GM19193 (cell line): ENCODE measurements around the gene DNAAF2.

ENCODE experiments used
- POLR2A ChIP-seq: IDR thresholded peaks from 4 replicates; pipeline ENCODE4 v1.6.1; 2011; ENCODE audit not compliant: insufficient read depth, insufficient read length; ENCODE audit errors: extremely low read depth

Gene DNAAF2, protein sequence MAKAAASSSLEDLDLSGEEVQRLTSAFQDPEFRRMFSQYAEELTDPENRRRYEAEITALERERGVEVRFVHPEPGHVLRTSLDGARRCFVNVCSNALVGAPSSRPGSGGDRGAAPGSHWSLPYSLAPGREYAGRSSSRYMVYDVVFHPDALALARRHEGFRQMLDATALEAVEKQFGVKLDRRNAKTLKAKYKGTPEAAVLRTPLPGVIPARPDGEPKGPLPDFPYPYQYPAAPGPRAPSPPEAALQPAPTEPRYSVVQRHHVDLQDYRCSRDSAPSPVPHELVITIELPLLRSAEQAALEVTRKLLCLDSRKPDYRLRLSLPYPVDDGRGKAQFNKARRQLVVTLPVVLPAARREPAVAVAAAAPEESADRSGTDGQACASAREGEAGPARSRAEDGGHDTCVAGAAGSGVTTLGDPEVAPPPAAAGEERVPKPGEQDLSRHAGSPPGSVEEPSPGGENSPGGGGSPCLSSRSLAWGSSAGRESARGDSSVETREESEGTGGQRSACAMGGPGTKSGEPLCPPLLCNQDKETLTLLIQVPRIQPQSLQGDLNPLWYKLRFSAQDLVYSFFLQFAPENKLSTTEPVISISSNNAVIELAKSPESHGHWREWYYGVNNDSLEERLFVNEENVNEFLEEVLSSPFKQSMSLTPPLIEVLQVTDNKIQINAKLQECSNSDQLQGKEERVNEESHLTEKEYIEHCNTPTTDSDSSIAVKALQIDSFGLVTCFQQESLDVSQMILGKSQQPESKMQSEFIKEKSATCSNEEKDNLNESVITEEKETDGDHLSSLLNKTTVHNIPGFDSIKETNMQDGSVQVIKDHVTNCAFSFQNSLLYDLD

DNA sequence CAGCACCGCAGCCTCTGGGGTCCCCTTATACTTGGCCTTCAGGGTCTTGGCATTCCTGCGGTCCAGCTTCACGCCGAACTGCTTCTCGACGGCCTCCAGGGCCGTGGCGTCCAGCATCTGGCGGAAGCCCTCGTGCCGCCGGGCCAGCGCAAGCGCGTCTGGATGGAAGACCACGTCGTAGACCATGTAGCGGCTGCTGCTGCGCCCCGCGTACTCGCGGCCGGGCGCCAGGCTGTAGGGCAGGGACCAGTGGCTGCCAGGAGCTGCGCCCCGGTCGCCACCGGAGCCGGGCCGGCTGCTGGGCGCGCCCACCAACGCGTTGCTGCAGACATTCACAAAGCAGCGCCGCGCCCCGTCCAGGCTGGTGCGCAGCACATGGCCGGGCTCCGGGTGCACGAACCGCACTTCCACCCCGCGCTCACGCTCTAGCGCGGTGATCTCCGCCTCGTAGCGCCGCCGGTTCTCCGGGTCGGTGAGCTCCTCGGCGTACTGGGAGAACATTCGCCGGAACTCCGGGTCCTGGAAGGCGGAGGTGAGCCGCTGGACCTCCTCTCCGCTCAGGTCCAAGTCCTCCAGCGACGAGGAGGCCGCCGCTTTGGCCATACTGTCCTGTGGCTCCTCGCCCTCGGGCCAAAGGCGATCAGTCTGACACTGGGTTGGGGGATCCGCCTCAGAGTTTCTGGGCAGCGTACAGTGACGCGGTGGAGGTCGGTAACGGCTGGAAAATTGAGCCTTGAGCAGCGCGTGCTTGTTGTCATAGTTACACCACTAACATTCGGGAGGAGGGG is at the start of gene DNAAF2:
Gene DNAAF2 (minus strand): TSS at position 698 of the 788 bp plus-strand sequence. CDS start 95 bp downstream, at position 603.
- no peak for TF ChIP-seq POLR2A

DNA sequence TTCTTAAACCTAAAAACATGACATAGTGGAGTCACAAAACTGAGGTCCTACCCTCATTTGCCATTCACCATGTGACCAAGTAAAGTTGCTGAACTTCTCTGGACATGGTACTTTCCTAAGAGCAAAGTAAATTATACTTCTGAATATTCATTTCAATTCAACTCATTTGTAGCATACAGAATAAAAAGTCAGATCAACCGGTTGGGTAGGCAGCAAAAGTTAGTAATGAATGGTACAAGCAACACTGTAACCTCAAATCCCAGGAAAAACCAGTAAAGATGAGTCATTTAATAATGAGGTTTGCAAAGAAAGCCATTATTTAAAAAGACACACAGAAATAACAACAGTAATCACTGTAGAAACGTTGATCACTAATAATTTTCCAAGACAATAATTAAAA is 44.2 kb upstream of the DNAAF2 start:
- TF ChIP-seq POLR2A = no peak

DNA sequence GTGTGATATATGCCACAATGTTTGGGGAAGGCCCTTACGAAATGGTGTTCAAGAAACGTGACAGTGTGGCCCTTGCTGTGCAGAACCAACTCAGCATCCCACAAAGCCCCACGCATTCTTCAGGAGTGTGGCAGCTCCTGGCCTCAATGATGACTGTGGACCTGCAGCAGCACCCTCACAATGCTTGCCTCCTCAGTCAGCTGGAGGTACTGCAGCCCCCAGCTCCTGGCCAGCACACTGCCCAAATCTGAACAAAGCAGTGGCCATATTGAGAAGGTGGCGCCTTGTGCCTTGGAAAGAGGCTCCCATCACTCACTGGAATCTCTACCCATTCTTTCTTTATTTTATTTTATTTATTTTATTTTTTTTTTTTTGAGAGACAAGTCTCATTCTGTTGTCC is 42.6 kb upstream of the DNAAF2 start:
- TF ChIP-seq POLR2A = no peak

DNA sequence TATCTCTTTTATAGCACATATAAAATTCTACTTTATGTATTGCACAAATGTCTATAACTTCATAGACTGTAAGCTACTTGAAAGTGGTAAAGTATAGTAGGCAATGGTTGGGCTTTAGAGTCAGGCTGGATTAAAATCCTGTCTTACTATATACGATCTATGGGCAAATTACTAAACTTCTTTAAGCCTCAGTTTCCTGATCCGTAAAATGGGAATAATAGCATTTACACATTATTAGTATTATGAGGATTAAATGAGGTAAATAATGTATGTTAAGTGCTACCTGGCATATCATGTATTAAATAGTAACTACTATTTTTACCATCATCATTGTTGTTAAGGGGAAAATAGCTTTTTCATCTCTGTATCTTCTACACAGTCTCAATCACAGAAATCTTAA is 38.5 kb upstream of the DNAAF2 start:
- no peak for TF ChIP-seq POLR2A

DNA sequence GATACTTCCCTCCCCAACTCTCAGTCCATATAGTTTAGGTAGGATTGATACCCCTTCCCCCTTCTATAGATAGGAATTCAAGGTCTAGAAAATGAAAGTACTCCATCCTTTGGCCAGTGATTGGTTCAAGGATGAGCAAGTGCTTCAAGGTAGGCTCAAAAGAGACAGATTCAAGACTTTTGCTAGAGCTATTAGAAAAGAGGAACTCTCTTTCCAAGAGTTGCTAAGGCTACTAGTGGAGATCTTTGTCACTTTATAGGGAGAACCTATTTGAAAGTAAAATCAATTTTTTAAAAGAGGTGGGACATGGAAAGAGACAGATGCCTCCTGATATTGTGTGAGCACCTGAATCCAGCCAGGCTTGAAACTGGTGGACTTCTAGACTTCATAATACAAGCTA is 35.4 kb upstream of the DNAAF2 start:
- TF ChIP-seq POLR2A = no peak

DNA sequence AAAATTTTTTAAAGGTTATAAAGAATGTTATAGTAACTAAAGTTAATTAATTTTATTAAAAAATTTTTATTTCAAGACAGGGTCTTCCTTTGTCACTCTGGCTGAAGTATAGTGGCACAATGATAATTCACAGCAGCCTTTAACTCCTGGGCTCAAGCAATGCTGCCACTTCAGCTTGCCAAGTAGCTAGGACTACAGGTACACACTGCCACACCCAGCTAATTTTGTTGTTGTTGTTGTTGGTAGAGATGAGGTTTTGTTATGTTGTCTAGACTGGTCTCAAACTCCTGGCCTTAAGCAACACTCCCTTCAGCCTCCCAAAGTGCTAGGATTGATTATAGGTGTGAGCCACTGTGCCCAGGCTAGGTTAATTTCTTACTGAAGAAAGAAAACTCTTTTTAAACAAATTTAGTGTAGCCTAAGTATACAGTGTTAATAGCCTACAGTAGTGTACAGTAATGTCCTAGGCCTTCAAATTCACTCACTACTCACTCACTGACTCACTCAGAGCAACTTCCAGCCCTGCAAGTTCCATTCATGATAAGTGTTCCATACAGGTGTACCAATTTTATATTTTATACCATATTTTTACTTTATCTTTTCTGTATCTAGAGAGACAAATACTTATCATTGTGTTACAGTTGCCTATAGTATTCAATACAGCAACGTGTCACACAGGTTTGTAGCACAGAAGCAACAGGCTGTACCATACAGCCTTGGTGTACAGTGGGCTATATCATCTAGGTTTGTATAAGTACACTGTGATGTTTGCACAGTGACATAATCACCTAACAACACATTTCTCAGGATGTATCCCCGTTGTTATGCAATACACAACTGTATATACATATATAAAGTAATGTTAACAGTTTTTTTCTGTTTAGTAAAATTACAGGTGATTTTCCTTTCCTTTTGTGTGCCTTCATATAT is 24.7 kb upstream of the DNAAF2 start:
- no peak for TF ChIP-seq POLR2A

DNA sequence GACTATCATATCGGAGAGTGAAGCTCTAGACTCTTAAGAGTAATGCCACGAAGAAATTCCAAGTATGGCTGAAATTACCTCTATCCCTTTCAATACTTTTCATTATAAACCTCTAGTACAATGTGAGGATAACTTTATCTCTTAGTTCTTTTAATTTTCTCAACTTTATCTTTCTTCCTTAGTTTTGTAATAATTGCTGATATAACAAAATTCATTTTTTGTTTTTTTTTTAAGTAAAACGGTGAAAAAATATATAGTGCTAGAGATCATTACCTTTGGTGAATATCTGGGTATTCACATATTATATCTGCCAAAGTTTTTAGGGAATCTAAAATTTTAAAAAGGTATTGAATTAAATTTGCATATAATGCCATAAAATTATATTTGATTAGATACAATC is 19.5 kb upstream of the DNAAF2 start:
- no peak for TF ChIP-seq POLR2A

DNA sequence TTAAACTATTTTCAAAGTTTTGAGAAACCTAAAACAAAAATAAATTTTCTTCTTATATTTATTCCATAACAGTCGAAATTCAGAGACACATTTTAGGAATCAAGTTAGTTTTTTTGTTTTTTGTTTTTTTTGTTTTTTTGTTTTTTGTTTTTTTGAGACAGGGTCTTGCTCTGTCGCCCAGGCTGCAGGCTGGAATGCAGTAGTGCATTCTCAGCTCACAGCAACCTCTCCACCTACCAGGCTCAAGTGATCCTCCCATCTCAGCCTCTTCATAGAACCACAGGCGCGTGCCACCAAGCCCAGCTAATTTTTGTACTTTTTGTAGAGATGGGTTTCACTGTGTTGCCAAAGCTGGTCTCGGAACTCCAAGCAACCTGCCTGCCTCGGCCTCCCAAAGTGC is 18.5 kb upstream of the DNAAF2 start:
- no peak for TF ChIP-seq POLR2A

DNA sequence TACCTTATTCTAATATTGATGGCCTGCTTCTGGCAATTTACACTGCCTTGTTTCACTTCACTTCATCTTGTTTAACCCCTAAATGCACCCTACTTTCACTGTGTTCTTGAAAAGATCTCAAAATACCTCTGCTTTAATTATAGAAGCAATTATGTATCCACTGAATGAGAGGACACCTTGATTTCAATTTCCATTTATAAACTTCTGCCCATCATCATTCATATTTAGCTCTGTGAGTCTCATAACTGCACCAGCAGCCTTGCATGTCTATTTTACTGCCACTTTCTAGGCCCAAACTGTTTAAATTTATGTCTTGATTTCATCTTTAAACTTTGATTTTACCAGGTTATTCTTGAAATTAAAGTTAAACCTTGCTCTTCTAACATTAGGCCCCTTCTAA is 7.1 kb upstream of the DNAAF2 start:
- no peak for TF ChIP-seq POLR2A

DNA sequence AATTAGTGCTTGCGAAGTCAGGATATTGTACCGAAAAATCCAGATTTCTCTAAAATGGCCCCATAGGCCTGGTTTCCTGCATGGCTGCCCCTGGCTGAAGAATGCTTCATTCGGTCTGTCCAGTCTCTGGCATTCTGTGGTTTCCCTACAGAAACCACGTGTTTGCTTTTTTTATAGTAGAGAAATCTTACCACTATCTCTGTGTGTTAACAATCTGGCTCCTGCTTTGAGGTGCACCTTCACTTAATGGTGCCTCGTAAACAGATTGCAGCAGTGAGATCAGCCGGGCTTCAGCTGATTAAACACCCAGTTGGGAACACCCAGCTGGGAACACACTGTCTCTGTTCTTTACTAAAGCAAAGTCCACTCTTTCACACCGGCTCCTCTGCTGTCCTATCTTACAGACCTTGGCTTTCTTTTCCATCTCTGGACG is 6.7 kb upstream of the DNAAF2 start:
- TF ChIP-seq POLR2A = no peak

DNA sequence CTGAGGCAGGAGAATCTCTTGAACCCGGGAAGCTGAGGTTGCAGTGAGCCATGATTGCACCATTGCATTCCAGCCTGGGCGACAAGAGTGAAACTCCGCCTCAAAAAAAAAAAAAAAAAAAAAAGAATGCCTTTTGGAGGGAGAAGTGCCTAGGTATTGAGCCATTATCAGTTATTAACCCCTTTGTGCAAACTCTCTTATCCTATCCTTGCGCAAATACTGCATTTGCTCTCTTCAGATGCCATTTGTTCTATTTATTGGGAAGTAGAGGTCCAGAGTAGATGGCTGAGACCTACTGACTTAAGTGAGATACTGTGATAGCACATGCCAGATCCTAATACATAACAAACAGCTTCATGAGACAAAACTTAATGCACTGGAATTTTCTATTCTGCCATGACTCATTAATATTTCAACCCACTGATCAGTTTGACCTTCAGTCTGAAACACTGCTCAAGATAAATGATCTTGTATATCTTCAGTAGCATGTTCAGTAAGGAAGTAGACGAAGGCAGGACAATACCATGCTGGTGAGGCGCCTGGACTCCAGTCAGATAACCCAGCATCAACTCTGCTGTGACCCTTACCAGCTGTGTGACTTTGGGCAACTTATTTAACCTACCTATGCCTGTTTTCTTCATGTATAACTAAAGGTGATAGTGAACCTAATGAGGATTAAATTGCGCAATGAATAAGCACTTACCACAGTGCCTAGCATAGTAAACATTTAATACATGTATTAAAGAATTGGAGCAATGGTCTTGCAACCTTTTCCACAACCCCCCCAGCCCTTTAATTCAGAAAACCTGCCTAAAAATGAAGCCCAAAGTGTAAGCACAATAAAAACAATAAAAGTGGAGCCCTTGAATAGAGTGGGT is 5.7 kb upstream of the DNAAF2 start:
- TF ChIP-seq POLR2A = no peak

DNA sequence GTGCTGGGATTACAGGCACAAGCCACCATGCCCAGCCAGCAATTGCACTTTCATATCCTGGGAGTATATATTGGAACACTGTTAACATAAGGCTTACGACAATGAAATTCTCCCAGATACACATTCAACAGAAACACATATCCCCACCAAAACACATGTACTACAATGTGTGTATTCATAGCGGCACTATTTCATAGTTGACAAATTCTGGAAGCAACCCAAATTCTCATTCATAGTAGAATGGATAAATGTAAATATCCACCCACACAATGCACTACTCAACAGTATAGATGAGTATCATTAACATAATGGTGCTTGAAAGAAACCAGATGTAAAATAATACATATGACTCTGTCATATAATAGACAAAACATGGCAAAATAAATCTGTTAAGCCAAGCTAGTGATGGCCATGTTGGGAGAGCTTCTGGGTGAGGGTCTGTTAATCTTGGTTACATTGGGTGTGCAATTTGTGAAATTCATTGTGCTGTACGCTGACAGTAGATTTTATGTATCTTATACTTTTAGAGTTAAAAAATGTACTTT is 2.6 kb upstream of the DNAAF2 start:
- no peak for TF ChIP-seq POLR2A

DNA sequence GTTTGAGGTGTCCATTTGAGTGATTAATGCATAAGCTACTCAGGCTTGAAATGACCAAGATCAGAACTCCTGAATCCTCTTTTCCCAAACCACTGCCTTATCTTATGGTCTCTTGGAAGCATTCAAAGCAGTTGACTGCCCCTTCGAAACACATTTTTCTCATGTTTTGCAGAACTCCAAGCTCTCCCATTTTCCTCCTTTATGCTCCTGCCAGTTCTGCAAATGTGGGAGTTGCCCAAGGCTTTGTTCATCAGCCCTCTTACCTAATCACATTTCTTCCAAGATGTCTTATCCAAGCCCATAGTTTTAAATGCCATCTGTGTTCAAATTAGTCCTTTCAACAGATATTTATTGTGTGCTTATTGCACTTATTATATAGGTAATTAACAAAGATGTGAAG is 1.8 kb upstream of the DNAAF2 start:
- TF ChIP-seq POLR2A = no peak
